ENCODE data around the gene FAM177A1. TPM values are rescaled to one million over a fixed set of nuclear protein-coding genes. Genes with fewer than 3 reads are reported as not detected.
"Not testable (repeated sequence)": the region's sequence is repeated elsewhere in the genome, so short reads cannot be mapped to it uniquely, and the experiment has no call there.

Gene FAM177A1
- total RNA-seq, 1 experiment from 2014 or later, result 41.2 TPM

GRCh38 chr14:35061113-35061791, 15.2 kb downstream of the FAM177A1 start:
- peak; percentile 5 for DNase-seq (ENCODE audit: low read depth)

- not testable (repeated sequence) for DNase-seq (ENCODE audit: low read depth)
These were observed 19.7 kb downstream of the FAM177A1 start for GRCh38 chr14:35065731-35066130.

GRCh38 chr14:35068238-35069012, 22.4 kb downstream of the FAM177A1 start:
- peak; percentile 10 for DNase-seq (ENCODE audit: low read depth)

GRCh38 chr14:35072226-35072625, 26.2 kb downstream of the FAM177A1 start:
- DNase-seq (ENCODE audit: low read depth), result no peak

GRCh38 chr14:35073486-35073885, 27.4 kb downstream of the FAM177A1 start:
- no peak for DNase-seq (ENCODE audit: low read depth)

GRCh38 chr14:35078082-35078481, 32.0 kb downstream of the FAM177A1 start:
- DNase-seq (ENCODE audit: low read depth), result no peak

GRCh38 chr14:35079742-35080141, 33.7 kb downstream of the FAM177A1 start:
- DNase-seq (ENCODE audit: low read depth), result no peak

GRCh38 chr14:35083530-35084150, 37.6 kb downstream of the FAM177A1 start:
- no peak for DNase-seq (ENCODE audit: low read depth)

- no peak for DNase-seq (ENCODE audit: low read depth)
These were observed 39.4 kb downstream of the FAM177A1 start for GRCh38 chr14:35085441-35085840.

GRCh38 chr14:35088514-35088913, 42.4 kb downstream of the FAM177A1 start:
- DNase-seq (ENCODE audit: low read depth), result no peak

GRCh38 chr14:35094645-35095044, 48.6 kb downstream of the FAM177A1 start:
- DNase-seq (ENCODE audit: low read depth), result not testable (repeated sequence)

GRCh38 chr14:35107866-35108265, 61.8 kb downstream of the FAM177A1 start:
- DNase-seq (ENCODE audit: low read depth), result no peak

- no peak for DNase-seq (ENCODE audit: low read depth)
These were observed 66.6 kb downstream of the FAM177A1 start for GRCh38 chr14:35112641-35113040.

- no peak for DNase-seq (ENCODE audit: low read depth)
These were observed 67.4 kb downstream of the FAM177A1 start for GRCh38 chr14:35113308-35113950.

- DNase-seq (ENCODE audit: low read depth), result no peak
These were observed 68.0 kb downstream of the FAM177A1 start for GRCh38 chr14:35114036-35114435.

- no peak for DNase-seq (ENCODE audit: low read depth)
These were observed 70.2 kb downstream of the FAM177A1 start for GRCh38 chr14:35116242-35116641.

- DNase-seq (ENCODE audit: low read depth), result no peak
These were observed 71.0 kb downstream of the FAM177A1 start for GRCh38 chr14:35117112-35117511.

- DNase-seq (ENCODE audit: low read depth), result peak; percentile 10
These were observed 75.2 kb downstream of the FAM177A1 start for GRCh38 chr14:35121026-35121886.

- DNase-seq (ENCODE audit: low read depth), result peak; percentile 92
These were observed 76.0 kb downstream of the FAM177A1 start, which contains the start of the genes PPP2R3C and PRORP for GRCh38 chr14:35121887-35122695. Gene PPP2R3C, minus strand, starts transcription at chr14:35121990. Its CDS starts 31 bp downstream, at chr14:35121959. Gene PRORP, plus strand, starts transcription at chr14:35122552. Its CDS starts 694 bp downstream, at chr14:35123246.

All from RPMI7951 (cell line).